IMR-90 (cell line): ENCODE results near the gene SP3. TPM values are rescaled to one million over a fixed set of nuclear protein-coding genes. Genes with fewer than 3 reads are reported as not detected.

Source experiments
- ATAC-seq: fragments of 200-7000 bp; cut with Tn5 transposase; 2 replicates; pipeline ENCODE4 v1.9.1; 2020; ENCODE audit warnings: low read depth, mild to moderate bottlenecking, moderate library complexity
- BruUV-seq: library from RNA; stranded (reverse); fragments of 400-500 nt; replicated peaks from 2 replicates; lab custom pipeline; 2021; lab: Mats Ljungman, UMichigan
- CTCF ChIA-PET: fragments of 300-600 bp; formaldehyde crosslinking; extraction: SDS; loops from one replicate; lab custom pipeline; 2021; ENCODE audit warnings: antibody characterized with exemption; lab: Yijun Ruan, JAX
- POLR2A ChIA-PET: fragments of 300-600 bp; sonication (Branson Sonifier 250); formaldehyde crosslinking; loops from one replicate; lab custom pipeline; 2022; ENCODE audit warnings: antibody characterized with exemption; ENCODE audit not compliant: unreplicated experiment; lab: Charles Lee
- DNase-seq: peaks from one replicate; pipeline ENCODE4 v3.0.0; 2013
- H2AFZ ChIP-seq: replicated peaks from 2 replicates; pipeline ENCODE3; 2013; ENCODE audit warnings: low read length, mild to moderate bottlenecking; ENCODE audit not compliant: poor library complexity
- H2AK5ac ChIP-seq: 2 replicates; pipeline ENCODE4 v1.6.1; 2013; ENCODE audit warnings: low read depth, low read length, inconsistent platforms
- H2AK9ac ChIP-seq: replicated peaks from 2 replicates; pipeline ENCODE3; 2013; ENCODE audit warnings: mild to moderate bottlenecking, low read depth, low read length, moderate library complexity; ENCODE audit not compliant: poor library complexity
- H2BK120ac ChIP-seq: 2 replicates; pipeline ENCODE4 v1.6.1; 2013; ENCODE audit warnings: low read depth, low read length, inconsistent platforms
- H2BK15ac ChIP-seq: 3 replicates; pipeline ENCODE4 v1.6.1; 2013; ENCODE audit warnings: low read depth, low read length, inconsistent platforms
- H2BK20ac ChIP-seq: 2 replicates; pipeline ENCODE4 v1.6.1; 2013; ENCODE audit warnings: low read depth, mild to moderate bottlenecking, inconsistent platforms, low read length, moderate library complexity
- H2BK5ac ChIP-seq: 2 replicates; pipeline ENCODE4 v1.6.1; 2013; ENCODE audit warnings: mild to moderate bottlenecking, low read depth, low read length, inconsistent platforms; ENCODE audit not compliant: poor library complexity, severe bottlenecking
- H3K14ac ChIP-seq: replicated peaks from 2 replicates; pipeline ENCODE4 v1.6.1; 2013; ENCODE audit warnings: low read depth, low read length, inconsistent platforms
- H3K18ac ChIP-seq: 2 replicates; pipeline ENCODE4 v1.6.1; 2013; ENCODE audit warnings: low read depth, low read length, control low read depth
- H3K23ac ChIP-seq: 2 replicates; pipeline ENCODE4 v1.6.1; 2013; ENCODE audit warnings: low read depth, low read length, inconsistent platforms
- H3K27ac ChIP-seq: 2 replicates; pipeline ENCODE4 v1.5.1; 2013; ENCODE audit warnings: mild to moderate bottlenecking, control low read depth, low read length; ENCODE audit not compliant: insufficient read depth
- H3K27me3 ChIP-seq: 2 replicates; pipeline ENCODE4 v1.6.1; 2013; ENCODE audit warnings: low read length; ENCODE audit not compliant: control insufficient read depth, insufficient read depth
- H3K36me3 ChIP-seq: 2 replicates; pipeline ENCODE4 v1.6.1; 2013; ENCODE audit warnings: low read length, mixed read lengths; ENCODE audit not compliant: control insufficient read depth, insufficient read depth
- H3K4ac ChIP-seq: 2 replicates; pipeline ENCODE4 v1.6.1; 2013; ENCODE audit warnings: low read depth, low read length, inconsistent platforms
- H3K4me1 ChIP-seq: 2 replicates; pipeline ENCODE4 v1.6.1; 2013; ENCODE audit warnings: low read length, mixed read lengths; ENCODE audit not compliant: control insufficient read depth, insufficient read depth
- H3K4me2 ChIP-seq: 2 replicates; pipeline ENCODE4 v1.6.1; 2013; ENCODE audit warnings: low read depth, mild to moderate bottlenecking, control low read depth, low read length, moderate library complexity
- H3K4me3 ChIP-seq: 2 replicates; pipeline ENCODE4 v1.5.1; 2013; ENCODE audit warnings: low read depth, mild to moderate bottlenecking, control low read depth, low read length, moderate library complexity; ENCODE audit not compliant: insufficient read depth
- H3K56ac ChIP-seq: 2 replicates; pipeline ENCODE4 v1.6.1; 2013; ENCODE audit warnings: low read length, inconsistent platforms; ENCODE audit not compliant: insufficient read depth; ENCODE audit errors: extremely low read depth
- H3K79me1 ChIP-seq, 2 experiments: 2 replicates each; pipeline ENCODE4 v1.6.1; 2013; ENCODE audit warnings: low read length in 2 of 2, inconsistent platforms in 1 of 2, low read depth in 1 of 2
- H3K9ac ChIP-seq: 2 replicates; pipeline ENCODE4 v1.6.1; 2013; ENCODE audit warnings: low read depth, low read length, control low read depth
- H3K9me1 ChIP-seq: 2 replicates; pipeline ENCODE4 v1.6.1; 2013; ENCODE audit warnings: low read length, inconsistent platforms; ENCODE audit not compliant: insufficient read depth
- H3K9me3 ChIP-seq: 2 replicates; pipeline ENCODE4 v1.6.1; 2013; ENCODE audit warnings: low read length; ENCODE audit not compliant: control insufficient read depth, insufficient read depth
- H4K20me1 ChIP-seq: 2 replicates; pipeline ENCODE4 v1.6.1; 2013; ENCODE audit warnings: low read length, inconsistent platforms; ENCODE audit not compliant: insufficient read depth
- H4K5ac ChIP-seq: 2 replicates; pipeline ENCODE4 v1.6.1; 2013; ENCODE audit warnings: mild to moderate bottlenecking, low read depth, low read length, control low read depth
- H4K8ac ChIP-seq, 2 experiments: 2 replicates each; pipeline ENCODE4 v1.6.1; 2013; ENCODE audit warnings: low read depth in 2 of 2, low read length in 2 of 2, control low read depth in 1 of 2, inconsistent platforms in 1 of 2
- H4K91ac ChIP-seq: 2 replicates; pipeline ENCODE4 v1.6.1; 2013; ENCODE audit warnings: low read depth, low read length, inconsistent platforms; ENCODE audit not compliant: insufficient read depth
- BHLHE40 ChIP-seq: fragments of 150-350 bp; IDR thresholded peaks from 2 replicates; pipeline ENCODE4 v1.6.1; 2016; ENCODE audit warnings: mild to moderate bottlenecking, low read depth, low read length
- CEBPB ChIP-seq: IDR thresholded peaks from 2 replicates; pipeline ENCODE4 v1.6.1; 2012; ENCODE audit warnings: low read depth, low read length, improper control_type of control experiment
- CHD1 ChIP-seq: IDR thresholded peaks from 2 replicates; pipeline ENCODE4 v1.6.1; 2012; ENCODE audit warnings: low read depth, low read length, improper control_type of control experiment
- ELK1 ChIP-seq: fragments of 150-350 bp; IDR thresholded peaks from 2 replicates; pipeline ENCODE4 v1.6.1; 2016; ENCODE audit warnings: low read depth, mild to moderate bottlenecking, low read length, moderate library complexity, borderline replicate concordance
- MAFK ChIP-seq: IDR thresholded peaks from 2 replicates; pipeline ENCODE4 v1.6.1; 2012; ENCODE audit warnings: low read depth, low read length, improper control_type of control experiment
- MAZ ChIP-seq: IDR thresholded peaks from 2 replicates; pipeline ENCODE4 v1.6.1; 2012; ENCODE audit warnings: low read depth, mild to moderate bottlenecking, low read length, improper control_type of control experiment, moderate library complexity, borderline replicate concordance
- MXI1 ChIP-seq: IDR thresholded peaks from 2 replicates; pipeline ENCODE4 v1.6.1; 2012; ENCODE audit warnings: low read depth, mild to moderate bottlenecking, low read length, moderate library complexity, borderline replicate concordance
- NFE2L2 ChIP-seq: fragments of 150-350 bp; IDR thresholded peaks from 2 replicates; pipeline ENCODE4 v1.6.1; 2016; ENCODE audit warnings: low read depth, mild to moderate bottlenecking, low read length
- POLR2A ChIP-seq: IDR thresholded peaks from 2 replicates; pipeline ENCODE4 v1.6.1; 2012; ENCODE audit warnings: mild to moderate bottlenecking, low read depth, low read length
- RAD21 ChIP-seq: IDR thresholded peaks from 2 replicates; pipeline ENCODE4 v1.6.1; 2012; ENCODE audit warnings: low read length, improper control_type of control experiment
- SMC3 ChIP-seq: fragments of 150-350 bp; IDR thresholded peaks from 2 replicates; pipeline ENCODE4 v1.6.1; 2016; ENCODE audit warnings: low read depth, mild to moderate bottlenecking, antibody characterized with exemption, low read length, moderate library complexity
- WGBS, 2 experiments: methylation state at CpG; one replicate each; pipeline versions ENCODE4 v1.1.5 to v1.1.7; 2013; ENCODE audit warnings: missing lambda C conversion rate in 2 of 2; ENCODE audit not compliant: insufficient read length in 1 of 2; ENCODE audit errors: extremely low coverage in 2 of 2; 5-methylcytosine and 5-hydroxymethylcytosine counted together
- dilution Hi-C: fragments of 300-500 bp; cut with HindIII; formaldehyde crosslinking; loops from one replicate; pipeline ENCODE4 v1.14.3; 2018; ENCODE audit warnings: low sequenced_read_pairs; ENCODE audit not compliant: unreplicated experiment
- in situ Hi-C: fragments of 300-500 bp; cut with MboI; formaldehyde crosslinking; loops from 3 replicates; pipeline ENCODE4 v1.14.3; 2019; ENCODE audit warnings: low sequenced_read_pairs, inconsistent platforms, mixed read lengths
- intact Hi-C: fragments of 100-400 bp; cut with micrococcal nuclease; formaldehyde crosslinking; loops from 2 replicates; pipeline ENCODE4 v1.10.0; 2022
- polyA plus RNA-seq, 3 experiments: library from polyadenylated mRNA; depleted of rRNA; stranded (reverse); fragments of >200 nt; gene quantifications; 2 replicates each; pipeline ENCODE4 v1.2.3, GENCODE V29; 2012; ENCODE audit warnings: low replicate concordance in 1 of 3
- total RNA-seq: library from RNA; depleted of rRNA; stranded (reverse); fragments of >200 nt; gene quantifications from 2 replicates; pipeline ENCODE4 v1.2.3, GENCODE V29; 2012

Gene SP3
- total and polyA plus RNA-seq, 2 of the 4 experiments (the other 2 are of a cell fraction) = 26.7 to 136 TPM

GRCh38 chr2:173990970-173991819 lies 26.0 kb upstream of the SP3 start:
- no TSS peak for BruUV-seq
- Histone ChIP-seq H2BK15ac (no peak overlapping the region), H3K9ac (no peak overlapping the region), H3K18ac (peak overlapping the region; percentile 39), H4K20me1 (no peaks in the 10 kb centered on the region), H3K14ac (0 out of 2 replicates have a peak overlapping the region, but pooled peaks have one; percentile 2), H3K9me3 (no peaks in the 10 kb centered on the region), H3K56ac (no peak overlapping the region), H3K27ac (peak overlapping the region; percentile 35; the same call in 1 of the 2 replicates), H3K9me1 (peaks cover 4% of the 10 kb centered on the region), H2AK5ac (no peak overlapping the region; the same call in 1 of the 2 replicates), H3K36me3 (no peaks in the 10 kb centered on the region), H3K4me3 (no peak overlapping the region), H3K4me2 (peak overlapping the region; percentile 24), H3K4me1 (peaks cover 10% of the 10 kb centered on the region), H2AFZ (peak overlapping the region; percentile 72), H2BK120ac (peak overlapping the region; percentile 22; the same call in 1 of the 2 replicates), H3K4ac (0 out of 2 replicates have a peak overlapping the region, but pooled peaks have one; percentile 1), H3K23ac (no peak overlapping the region), H4K5ac (peak overlapping the region; percentile 20; the same call in 1 of the 2 replicates), H4K8ac (peak overlapping the region in 1 of 2 experiments; percentile 13; a peak in 1 of 4 replicates), H4K91ac (no peak overlapping the region), H2BK5ac (no peak overlapping the region), H3K27me3 (peaks cover 4% of the 10 kb centered on the region; the same call in 1 of the 2 replicates), H3K79me1 (no peaks in the 10 kb centered on the region), H2AK9ac (peak overlapping the region; percentile 15), H2BK20ac (peak overlapping the region; percentile 27; the same call in 1 of the 2 replicates)
- no CpG with 5 or more reads among the region's 13 CpGs for WGBS, 2 experiments
- ATAC-seq (peak; percentile 95), DNase-seq (peak; percentile 89)
- in situ Hi-C loops = no loop called here
- POLR2A ChIA-PET = interaction anchor here (0.7 kb wide), 1 partner anchor 25 kb away, joined by 3 read pairs; no protein-coding TSS in a partner anchor
- CTCF ChIA-PET = no interaction called here
- dilution Hi-C loops = no loop called here
- TF ChIP-seq ELK1 = no peak
- TF ChIP-seq SMC3 = no peak
- TF ChIP-seq MXI1 = peak; percentile 27; the same call in 1 of the 2 replicates
- no peak for TF ChIP-seq CHD1
- TF ChIP-seq MAZ = no peak
- TF ChIP-seq MAFK = no peak
- no peak for TF ChIP-seq RAD21
- peak; percentile 61; the same call in 1 of the 2 replicates for TF ChIP-seq BHLHE40
- TF ChIP-seq NFE2L2 = no peak
- TF ChIP-seq CEBPB = peak; percentile 41; the same call in 1 of the 2 replicates
- TF ChIP-seq POLR2A = no peak
- intact Hi-C loops = no loop called here
